IMR-90 (cell line): ENCODE data around the gene NEDD4L. TPM values are rescaled to one million over a fixed set of nuclear protein-coding genes. Genes with fewer than 3 reads are reported as not detected.

Experiments used
- ATAC-seq: fragments of 200-7000 bp; cut with Tn5 transposase; 2 replicates; pipeline ENCODE4 v1.9.1; 2020; ENCODE audit warnings: low read depth, mild to moderate bottlenecking, moderate library complexity
- BruUV-seq: library from RNA; stranded (reverse); fragments of 400-500 nt; replicated peaks from 2 replicates; lab custom pipeline; 2021; lab: Mats Ljungman, UMichigan
- CTCF ChIA-PET: fragments of 300-600 bp; formaldehyde crosslinking; extraction: SDS; loops from one replicate; lab custom pipeline; 2021; ENCODE audit warnings: antibody characterized with exemption; lab: Yijun Ruan, JAX
- POLR2A ChIA-PET: fragments of 300-600 bp; sonication (Branson Sonifier 250); formaldehyde crosslinking; loops from one replicate; lab custom pipeline; 2022; ENCODE audit warnings: antibody characterized with exemption; ENCODE audit not compliant: unreplicated experiment; lab: Charles Lee
- DNase-seq: peaks from one replicate; pipeline ENCODE4 v3.0.0; 2013
- H2AFZ ChIP-seq: replicated peaks from 2 replicates; pipeline ENCODE3; 2013; ENCODE audit warnings: low read length, mild to moderate bottlenecking; ENCODE audit not compliant: poor library complexity
- H2AK5ac ChIP-seq: 2 replicates; pipeline ENCODE4 v1.6.1; 2013; ENCODE audit warnings: low read depth, low read length, inconsistent platforms
- H2AK9ac ChIP-seq: replicated peaks from 2 replicates; pipeline ENCODE3; 2013; ENCODE audit warnings: mild to moderate bottlenecking, low read depth, low read length, moderate library complexity; ENCODE audit not compliant: poor library complexity
- H2BK120ac ChIP-seq: 2 replicates; pipeline ENCODE4 v1.6.1; 2013; ENCODE audit warnings: low read depth, low read length, inconsistent platforms
- H2BK15ac ChIP-seq: 3 replicates; pipeline ENCODE4 v1.6.1; 2013; ENCODE audit warnings: low read depth, low read length, inconsistent platforms
- H2BK20ac ChIP-seq: 2 replicates; pipeline ENCODE4 v1.6.1; 2013; ENCODE audit warnings: low read depth, mild to moderate bottlenecking, inconsistent platforms, low read length, moderate library complexity
- H2BK5ac ChIP-seq: 2 replicates; pipeline ENCODE4 v1.6.1; 2013; ENCODE audit warnings: mild to moderate bottlenecking, low read depth, low read length, inconsistent platforms; ENCODE audit not compliant: poor library complexity, severe bottlenecking
- H3K14ac ChIP-seq: replicated peaks from 2 replicates; pipeline ENCODE4 v1.6.1; 2013; ENCODE audit warnings: low read depth, low read length, inconsistent platforms
- H3K18ac ChIP-seq: 2 replicates; pipeline ENCODE4 v1.6.1; 2013; ENCODE audit warnings: low read depth, low read length, control low read depth
- H3K23ac ChIP-seq: 2 replicates; pipeline ENCODE4 v1.6.1; 2013; ENCODE audit warnings: low read depth, low read length, inconsistent platforms
- H3K27ac ChIP-seq: 2 replicates; pipeline ENCODE4 v1.5.1; 2013; ENCODE audit warnings: mild to moderate bottlenecking, control low read depth, low read length; ENCODE audit not compliant: insufficient read depth
- H3K27me3 ChIP-seq: 2 replicates; pipeline ENCODE4 v1.6.1; 2013; ENCODE audit warnings: low read length; ENCODE audit not compliant: control insufficient read depth, insufficient read depth
- H3K36me3 ChIP-seq: 2 replicates; pipeline ENCODE4 v1.6.1; 2013; ENCODE audit warnings: low read length, mixed read lengths; ENCODE audit not compliant: control insufficient read depth, insufficient read depth
- H3K4ac ChIP-seq: 2 replicates; pipeline ENCODE4 v1.6.1; 2013; ENCODE audit warnings: low read depth, low read length, inconsistent platforms
- H3K4me1 ChIP-seq: 2 replicates; pipeline ENCODE4 v1.6.1; 2013; ENCODE audit warnings: low read length, mixed read lengths; ENCODE audit not compliant: control insufficient read depth, insufficient read depth
- H3K4me2 ChIP-seq: 2 replicates; pipeline ENCODE4 v1.6.1; 2013; ENCODE audit warnings: low read depth, mild to moderate bottlenecking, control low read depth, low read length, moderate library complexity
- H3K4me3 ChIP-seq: 2 replicates; pipeline ENCODE4 v1.5.1; 2013; ENCODE audit warnings: low read depth, mild to moderate bottlenecking, control low read depth, low read length, moderate library complexity; ENCODE audit not compliant: insufficient read depth
- H3K56ac ChIP-seq: 2 replicates; pipeline ENCODE4 v1.6.1; 2013; ENCODE audit warnings: low read length, inconsistent platforms; ENCODE audit not compliant: insufficient read depth; ENCODE audit errors: extremely low read depth
- H3K79me1 ChIP-seq, 2 experiments: 2 replicates each; pipeline ENCODE4 v1.6.1; 2013; ENCODE audit warnings: low read length in 2 of 2, inconsistent platforms in 1 of 2, low read depth in 1 of 2
- H3K9ac ChIP-seq: 2 replicates; pipeline ENCODE4 v1.6.1; 2013; ENCODE audit warnings: low read depth, low read length, control low read depth
- H3K9me1 ChIP-seq: 2 replicates; pipeline ENCODE4 v1.6.1; 2013; ENCODE audit warnings: low read length, inconsistent platforms; ENCODE audit not compliant: insufficient read depth
- H3K9me3 ChIP-seq: 2 replicates; pipeline ENCODE4 v1.6.1; 2013; ENCODE audit warnings: low read length; ENCODE audit not compliant: control insufficient read depth, insufficient read depth
- H4K20me1 ChIP-seq: 2 replicates; pipeline ENCODE4 v1.6.1; 2013; ENCODE audit warnings: low read length, inconsistent platforms; ENCODE audit not compliant: insufficient read depth
- H4K5ac ChIP-seq: 2 replicates; pipeline ENCODE4 v1.6.1; 2013; ENCODE audit warnings: mild to moderate bottlenecking, low read depth, low read length, control low read depth
- H4K8ac ChIP-seq, 2 experiments: 2 replicates each; pipeline ENCODE4 v1.6.1; 2013; ENCODE audit warnings: low read depth in 2 of 2, low read length in 2 of 2, control low read depth in 1 of 2, inconsistent platforms in 1 of 2
- H4K91ac ChIP-seq: 2 replicates; pipeline ENCODE4 v1.6.1; 2013; ENCODE audit warnings: low read depth, low read length, inconsistent platforms; ENCODE audit not compliant: insufficient read depth
- BHLHE40 ChIP-seq: fragments of 150-350 bp; IDR thresholded peaks from 2 replicates; pipeline ENCODE4 v1.6.1; 2016; ENCODE audit warnings: mild to moderate bottlenecking, low read depth, low read length
- CTCF ChIP-seq: conservative IDR thresholded peaks from 2 replicates; pipeline ENCODE4 v1.5.1; 2012; ENCODE audit warnings: mild to moderate bottlenecking, low read depth, low read length, improper control_type of control experiment
- ELK1 ChIP-seq: fragments of 150-350 bp; IDR thresholded peaks from 2 replicates; pipeline ENCODE4 v1.6.1; 2016; ENCODE audit warnings: low read depth, mild to moderate bottlenecking, low read length, moderate library complexity, borderline replicate concordance
- MAFK ChIP-seq: IDR thresholded peaks from 2 replicates; pipeline ENCODE4 v1.6.1; 2012; ENCODE audit warnings: low read depth, low read length, improper control_type of control experiment
- MAZ ChIP-seq: IDR thresholded peaks from 2 replicates; pipeline ENCODE4 v1.6.1; 2012; ENCODE audit warnings: low read depth, mild to moderate bottlenecking, low read length, improper control_type of control experiment, moderate library complexity, borderline replicate concordance
- NFE2L2 ChIP-seq: fragments of 150-350 bp; IDR thresholded peaks from 2 replicates; pipeline ENCODE4 v1.6.1; 2016; ENCODE audit warnings: low read depth, mild to moderate bottlenecking, low read length
- RFX5 ChIP-seq: IDR thresholded peaks from 2 replicates; pipeline ENCODE4 v1.8.0; 2012; ENCODE audit warnings: low read depth, mild to moderate bottlenecking, low read length, moderate library complexity
- WGBS, 2 experiments: methylation state at CpG; one replicate each; pipeline versions ENCODE4 v1.1.5 to v1.1.7; 2013; ENCODE audit warnings: missing lambda C conversion rate in 2 of 2; ENCODE audit not compliant: insufficient read length in 1 of 2; ENCODE audit errors: extremely low coverage in 2 of 2; 5-methylcytosine and 5-hydroxymethylcytosine counted together
- dilution Hi-C: fragments of 300-500 bp; cut with HindIII; formaldehyde crosslinking; loops from one replicate; pipeline ENCODE4 v1.14.3; 2018; ENCODE audit warnings: low sequenced_read_pairs; ENCODE audit not compliant: unreplicated experiment
- in situ Hi-C: fragments of 300-500 bp; cut with MboI; formaldehyde crosslinking; loops from 3 replicates; pipeline ENCODE4 v1.14.3; 2019; ENCODE audit warnings: low sequenced_read_pairs, inconsistent platforms, mixed read lengths
- intact Hi-C: fragments of 100-400 bp; cut with micrococcal nuclease; formaldehyde crosslinking; loops from 2 replicates; pipeline ENCODE4 v1.10.0; 2022
- polyA plus RNA-seq, 3 experiments: library from polyadenylated mRNA; depleted of rRNA; stranded (reverse); fragments of >200 nt; gene quantifications; 2 replicates each; pipeline ENCODE4 v1.2.3, GENCODE V29; 2012; ENCODE audit warnings: low replicate concordance in 1 of 3
- total RNA-seq: library from RNA; depleted of rRNA; stranded (reverse); fragments of >200 nt; gene quantifications from 2 replicates; pipeline ENCODE4 v1.2.3, GENCODE V29; 2012

The NEDD4L gene
- total and polyA plus RNA-seq, 2 of the 4 experiments (the other 2 are of a cell fraction), result 10.0 to 10.9 TPM

- Histone ChIP-seq H3K9ac (no peak overlapping the region), H2AK9ac (no peak overlapping the region), H3K4me3 (no peak overlapping the region), H3K4me1 (no peaks in the 10 kb centered on the region), H4K20me1 (peaks cover 3% of the 10 kb centered on the region; the same call in 1 of the 2 replicates), H2AK5ac (no peak overlapping the region), H3K4me2 (no peak overlapping the region), H3K27ac (no peak overlapping the region), H3K27me3 (no peaks in the 10 kb centered on the region), H2BK15ac (no peak overlapping the region), H3K56ac (no peak overlapping the region), H3K36me3 (no peaks in the 10 kb centered on the region), H3K23ac (no peak overlapping the region), H4K8ac (no peak overlapping the region), H3K14ac (no peak overlapping the region), H2BK120ac (no peak overlapping the region), H3K4ac (no peak overlapping the region), H4K91ac (no peak overlapping the region), H3K18ac (no peak overlapping the region), H3K79me1 (no peaks in the 10 kb centered on the region), H2AFZ (no peak overlapping the region), H4K5ac (no peak overlapping the region), H3K9me3 (no peaks in the 10 kb centered on the region), H3K9me1 (peaks cover 7% of the 10 kb centered on the region), H2BK20ac (no peak overlapping the region), H2BK5ac (no peak overlapping the region)
- no TSS peak for BruUV-seq
- ATAC-seq (no peak), DNase-seq (no peak)
- WGBS, 2 experiments, result no CpG with 5 or more reads among the region's 4 CpGs
- CTCF ChIA-PET, result no interaction called here
- POLR2A ChIA-PET, result no interaction called here
- intact Hi-C loops, result no loop called here
- in situ Hi-C loops, result no loop called here
- dilution Hi-C loops, result no loop called here
- no peak for TF ChIP-seq BHLHE40
- TF ChIP-seq CTCF, result no peak
- no peak for TF ChIP-seq MAFK
- TF ChIP-seq MAZ, result no peak
- no peak for TF ChIP-seq RFX5
- no peak for TF ChIP-seq NFE2L2
- no peak for TF ChIP-seq ELK1
Measured at GRCh38 chr18:58166278-58166844, 122.3 kb downstream of the NEDD4L start.
